IMR-90 (cell line): ENCODE data around the gene MCTP1. TPM values are rescaled to one million over a fixed set of nuclear protein-coding genes. Genes with fewer than 3 reads are reported as not detected.

Experiments used
- ATAC-seq: fragments of 200-7000 bp; cut with Tn5 transposase; 2 replicates; pipeline ENCODE4 v1.9.1; 2020; ENCODE audit warnings: low read depth, mild to moderate bottlenecking, moderate library complexity
- BruUV-seq: library from RNA; stranded (reverse); fragments of 400-500 nt; replicated peaks from 2 replicates; lab custom pipeline; 2021; lab: Mats Ljungman, UMichigan
- CTCF ChIA-PET: fragments of 300-600 bp; formaldehyde crosslinking; extraction: SDS; loops from one replicate; lab custom pipeline; 2021; ENCODE audit warnings: antibody characterized with exemption; lab: Yijun Ruan, JAX
- POLR2A ChIA-PET: fragments of 300-600 bp; sonication (Branson Sonifier 250); formaldehyde crosslinking; loops from one replicate; lab custom pipeline; 2022; ENCODE audit warnings: antibody characterized with exemption; ENCODE audit not compliant: unreplicated experiment; lab: Charles Lee
- DNase-seq: peaks from one replicate; pipeline ENCODE4 v3.0.0; 2013
- H2AFZ ChIP-seq: replicated peaks from 2 replicates; pipeline ENCODE3; 2013; ENCODE audit warnings: low read length, mild to moderate bottlenecking; ENCODE audit not compliant: poor library complexity
- H2AK5ac ChIP-seq: 2 replicates; pipeline ENCODE4 v1.6.1; 2013; ENCODE audit warnings: low read depth, low read length, inconsistent platforms
- H2AK9ac ChIP-seq: replicated peaks from 2 replicates; pipeline ENCODE3; 2013; ENCODE audit warnings: mild to moderate bottlenecking, low read depth, low read length, moderate library complexity; ENCODE audit not compliant: poor library complexity
- H2BK120ac ChIP-seq: 2 replicates; pipeline ENCODE4 v1.6.1; 2013; ENCODE audit warnings: low read depth, low read length, inconsistent platforms
- H2BK15ac ChIP-seq: 3 replicates; pipeline ENCODE4 v1.6.1; 2013; ENCODE audit warnings: low read depth, low read length, inconsistent platforms
- H2BK20ac ChIP-seq: 2 replicates; pipeline ENCODE4 v1.6.1; 2013; ENCODE audit warnings: low read depth, mild to moderate bottlenecking, inconsistent platforms, low read length, moderate library complexity
- H2BK5ac ChIP-seq: 2 replicates; pipeline ENCODE4 v1.6.1; 2013; ENCODE audit warnings: mild to moderate bottlenecking, low read depth, low read length, inconsistent platforms; ENCODE audit not compliant: poor library complexity, severe bottlenecking
- H3K14ac ChIP-seq: replicated peaks from 2 replicates; pipeline ENCODE4 v1.6.1; 2013; ENCODE audit warnings: low read depth, low read length, inconsistent platforms
- H3K18ac ChIP-seq: 2 replicates; pipeline ENCODE4 v1.6.1; 2013; ENCODE audit warnings: low read depth, low read length, control low read depth
- H3K23ac ChIP-seq: 2 replicates; pipeline ENCODE4 v1.6.1; 2013; ENCODE audit warnings: low read depth, low read length, inconsistent platforms
- H3K27ac ChIP-seq: 2 replicates; pipeline ENCODE4 v1.5.1; 2013; ENCODE audit warnings: mild to moderate bottlenecking, control low read depth, low read length; ENCODE audit not compliant: insufficient read depth
- H3K27me3 ChIP-seq: 2 replicates; pipeline ENCODE4 v1.6.1; 2013; ENCODE audit warnings: low read length; ENCODE audit not compliant: control insufficient read depth, insufficient read depth
- H3K36me3 ChIP-seq: 2 replicates; pipeline ENCODE4 v1.6.1; 2013; ENCODE audit warnings: low read length, mixed read lengths; ENCODE audit not compliant: control insufficient read depth, insufficient read depth
- H3K4ac ChIP-seq: 2 replicates; pipeline ENCODE4 v1.6.1; 2013; ENCODE audit warnings: low read depth, low read length, inconsistent platforms
- H3K4me1 ChIP-seq: 2 replicates; pipeline ENCODE4 v1.6.1; 2013; ENCODE audit warnings: low read length, mixed read lengths; ENCODE audit not compliant: control insufficient read depth, insufficient read depth
- H3K4me2 ChIP-seq: 2 replicates; pipeline ENCODE4 v1.6.1; 2013; ENCODE audit warnings: low read depth, mild to moderate bottlenecking, control low read depth, low read length, moderate library complexity
- H3K4me3 ChIP-seq: 2 replicates; pipeline ENCODE4 v1.5.1; 2013; ENCODE audit warnings: low read depth, mild to moderate bottlenecking, control low read depth, low read length, moderate library complexity; ENCODE audit not compliant: insufficient read depth
- H3K56ac ChIP-seq: 2 replicates; pipeline ENCODE4 v1.6.1; 2013; ENCODE audit warnings: low read length, inconsistent platforms; ENCODE audit not compliant: insufficient read depth; ENCODE audit errors: extremely low read depth
- H3K79me1 ChIP-seq, 2 experiments: 2 replicates each; pipeline ENCODE4 v1.6.1; 2013; ENCODE audit warnings: low read length in 2 of 2, inconsistent platforms in 1 of 2, low read depth in 1 of 2
- H3K9ac ChIP-seq: 2 replicates; pipeline ENCODE4 v1.6.1; 2013; ENCODE audit warnings: low read depth, low read length, control low read depth
- H3K9me1 ChIP-seq: 2 replicates; pipeline ENCODE4 v1.6.1; 2013; ENCODE audit warnings: low read length, inconsistent platforms; ENCODE audit not compliant: insufficient read depth
- H3K9me3 ChIP-seq: 2 replicates; pipeline ENCODE4 v1.6.1; 2013; ENCODE audit warnings: low read length; ENCODE audit not compliant: control insufficient read depth, insufficient read depth
- H4K20me1 ChIP-seq: 2 replicates; pipeline ENCODE4 v1.6.1; 2013; ENCODE audit warnings: low read length, inconsistent platforms; ENCODE audit not compliant: insufficient read depth
- H4K5ac ChIP-seq: 2 replicates; pipeline ENCODE4 v1.6.1; 2013; ENCODE audit warnings: mild to moderate bottlenecking, low read depth, low read length, control low read depth
- H4K8ac ChIP-seq, 2 experiments: 2 replicates each; pipeline ENCODE4 v1.6.1; 2013; ENCODE audit warnings: low read depth in 2 of 2, low read length in 2 of 2, control low read depth in 1 of 2, inconsistent platforms in 1 of 2
- H4K91ac ChIP-seq: 2 replicates; pipeline ENCODE4 v1.6.1; 2013; ENCODE audit warnings: low read depth, low read length, inconsistent platforms; ENCODE audit not compliant: insufficient read depth
- BHLHE40 ChIP-seq: fragments of 150-350 bp; IDR thresholded peaks from 2 replicates; pipeline ENCODE4 v1.6.1; 2016; ENCODE audit warnings: mild to moderate bottlenecking, low read depth, low read length
- CEBPB ChIP-seq: IDR thresholded peaks from 2 replicates; pipeline ENCODE4 v1.6.1; 2012; ENCODE audit warnings: low read depth, low read length, improper control_type of control experiment
- FOS ChIP-seq: fragments of 150-350 bp; IDR thresholded peaks from 2 replicates; pipeline ENCODE4 v1.6.1; 2016; ENCODE audit warnings: low read depth, low read length
- MAZ ChIP-seq: IDR thresholded peaks from 2 replicates; pipeline ENCODE4 v1.6.1; 2012; ENCODE audit warnings: low read depth, mild to moderate bottlenecking, low read length, improper control_type of control experiment, moderate library complexity, borderline replicate concordance
- MXI1 ChIP-seq: IDR thresholded peaks from 2 replicates; pipeline ENCODE4 v1.6.1; 2012; ENCODE audit warnings: low read depth, mild to moderate bottlenecking, low read length, moderate library complexity, borderline replicate concordance
- RAD21 ChIP-seq: IDR thresholded peaks from 2 replicates; pipeline ENCODE4 v1.6.1; 2012; ENCODE audit warnings: low read length, improper control_type of control experiment
- RCOR1 ChIP-seq: IDR thresholded peaks from 2 replicates; pipeline ENCODE4 v1.6.1; 2012; ENCODE audit warnings: mild to moderate bottlenecking, low read length, improper control_type of control experiment; ENCODE audit not compliant: insufficient replicate concordance
- RFX5 ChIP-seq: IDR thresholded peaks from 2 replicates; pipeline ENCODE4 v1.8.0; 2012; ENCODE audit warnings: low read depth, mild to moderate bottlenecking, low read length, moderate library complexity
- SMC3 ChIP-seq: fragments of 150-350 bp; IDR thresholded peaks from 2 replicates; pipeline ENCODE4 v1.6.1; 2016; ENCODE audit warnings: low read depth, mild to moderate bottlenecking, antibody characterized with exemption, low read length, moderate library complexity
- WGBS, 2 experiments: methylation state at CpG; one replicate each; pipeline versions ENCODE4 v1.1.5 to v1.1.7; 2013; ENCODE audit warnings: missing lambda C conversion rate in 2 of 2; ENCODE audit not compliant: insufficient read length in 1 of 2; ENCODE audit errors: extremely low coverage in 2 of 2; 5-methylcytosine and 5-hydroxymethylcytosine counted together
- dilution Hi-C: fragments of 300-500 bp; cut with HindIII; formaldehyde crosslinking; loops from one replicate; pipeline ENCODE4 v1.14.3; 2018; ENCODE audit warnings: low sequenced_read_pairs; ENCODE audit not compliant: unreplicated experiment
- in situ Hi-C: fragments of 300-500 bp; cut with MboI; formaldehyde crosslinking; loops from 3 replicates; pipeline ENCODE4 v1.14.3; 2019; ENCODE audit warnings: low sequenced_read_pairs, inconsistent platforms, mixed read lengths
- intact Hi-C: fragments of 100-400 bp; cut with micrococcal nuclease; formaldehyde crosslinking; loops from 2 replicates; pipeline ENCODE4 v1.10.0; 2022
- polyA plus RNA-seq, 3 experiments: library from polyadenylated mRNA; depleted of rRNA; stranded (reverse); fragments of >200 nt; gene quantifications; 2 replicates each; pipeline ENCODE4 v1.2.3, GENCODE V29; 2012; ENCODE audit warnings: low replicate concordance in 1 of 3
- total RNA-seq: library from RNA; depleted of rRNA; stranded (reverse); fragments of >200 nt; gene quantifications from 2 replicates; pipeline ENCODE4 v1.2.3, GENCODE V29; 2012
- TF ChIP-seq, protein P1 (sequence below): fragments of 150-350 bp; IDR thresholded peaks from 2 replicates; pipeline ENCODE4 v1.6.1; 2017; ENCODE audit warnings: mild to moderate bottlenecking, antibody characterized with exemption, low read length, low read depth

MCTP1 gene
- total and polyA plus RNA-seq, 2 of the 4 experiments (the other 2 are of a cell fraction): 0.21 TPM; not detected in 1

DNA sequence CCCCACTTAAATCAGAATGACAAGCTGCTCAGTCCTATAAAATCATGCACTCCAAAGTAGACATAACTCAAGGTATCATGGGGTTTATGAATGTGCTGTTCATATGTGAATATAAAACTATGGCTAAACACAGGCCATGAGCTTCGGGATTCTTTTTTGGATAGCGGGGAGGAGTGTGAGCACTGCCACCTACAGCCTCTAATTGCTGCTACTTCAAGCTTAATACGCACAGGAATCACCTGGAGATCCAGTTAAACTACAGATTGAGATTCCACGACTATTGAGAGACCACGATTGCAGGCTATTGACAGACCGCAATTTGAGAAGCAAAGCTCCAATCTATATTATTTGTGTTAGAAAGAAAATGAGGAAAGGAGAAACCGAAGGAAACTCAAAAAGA, 231.6 kb downstream of the MCTP1 start:
- no TSS peak for BruUV-seq
- Histone ChIP-seq H3K27ac (no peak overlapping the region), H3K18ac (no peak overlapping the region), H3K4me3 (no peak overlapping the region), H3K56ac (no peak overlapping the region), H2BK5ac (no peak overlapping the region), H3K27me3 (no peaks in the 10 kb centered on the region), H3K36me3 (no peaks in the 10 kb centered on the region), H2BK20ac (no peak overlapping the region), H3K14ac (no peak overlapping the region), H3K4me2 (no peak overlapping the region), H3K9me1 (no peaks in the 10 kb centered on the region), H3K4ac (no peak overlapping the region), H2AK9ac (no peak overlapping the region), H4K20me1 (no peaks in the 10 kb centered on the region), H3K9ac (no peak overlapping the region), H2AK5ac (no peak overlapping the region), H3K9me3 (no peaks in the 10 kb centered on the region), H3K4me1 (no peaks in the 10 kb centered on the region), H4K91ac (no peak overlapping the region), H2BK120ac (no peak overlapping the region), H4K5ac (no peak overlapping the region), H3K79me1 (no peaks in the 10 kb centered on the region), H4K8ac (no peak overlapping the region), H3K23ac (no peak overlapping the region), H2BK15ac (no peak overlapping the region), H2AFZ (no peak overlapping the region)
- dilution Hi-C loops (no loop called here), in situ Hi-C loops (no loop called here), intact Hi-C loops (no loop called here)
- ATAC-seq: no peak
- POLR2A ChIA-PET: no interaction called here
- no peak for DNase-seq
- CTCF ChIA-PET: interaction anchor here (1.3 kb wide), 1 partner anchor 11 kb away, joined by 5 read pairs; no protein-coding TSS in a partner anchor
- TF ChIP-seq FOS (no peak), CEBPB (no peak), RFX5 (no peak), MXI1 (no peak), MAZ (no peak), RCOR1 (no peak), RAD21 (no peak), BHLHE40 (no peak), SMC3 (no peak)
- TF ChIP-seq, protein P1, sequence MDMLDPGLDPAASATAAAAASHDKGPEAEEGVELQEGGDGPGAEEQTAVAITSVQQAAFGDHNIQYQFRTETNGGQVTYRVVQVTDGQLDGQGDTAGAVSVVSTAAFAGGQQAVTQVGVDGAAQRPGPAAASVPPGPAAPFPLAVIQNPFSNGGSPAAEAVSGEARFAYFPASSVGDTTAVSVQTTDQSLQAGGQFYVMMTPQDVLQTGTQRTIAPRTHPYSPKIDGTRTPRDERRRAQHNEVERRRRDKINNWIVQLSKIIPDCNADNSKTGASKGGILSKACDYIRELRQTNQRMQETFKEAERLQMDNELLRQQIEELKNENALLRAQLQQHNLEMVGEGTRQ: no peak
- 60% methylated on average over 1 of the region's 7 CpGs; no CpG with 5 or more reads in 1 of the 2 experiments for WGBS, 2 experiments
